HTR-8/SVneo (cell line): Measurements from ENCODE around the gene DAP3.
"Not testable (repeated sequence)": the region's sequence is repeated elsewhere in the genome, so short reads cannot be mapped to it uniquely, and the experiment has no call there.

Experiments used
- DNase-seq: peaks from one replicate; pipeline ENCODE4 v3.0.0; 2011; ENCODE audit warnings: low spot score, mixed read lengths; ENCODE audit not compliant: insufficient read length
- FAIRE-seq: peaks from 2 replicates; lab custom pipeline; 2011; peaks lifted over from hg19 to GRCh38; lab: Jason Lieb, UNC

The DAP3 gene

GRCh38 chr1:155763989-155764388 lies 75.1 kb downstream of the DAP3 start:
- DNase-seq: not testable (repeated sequence)

DNA sequence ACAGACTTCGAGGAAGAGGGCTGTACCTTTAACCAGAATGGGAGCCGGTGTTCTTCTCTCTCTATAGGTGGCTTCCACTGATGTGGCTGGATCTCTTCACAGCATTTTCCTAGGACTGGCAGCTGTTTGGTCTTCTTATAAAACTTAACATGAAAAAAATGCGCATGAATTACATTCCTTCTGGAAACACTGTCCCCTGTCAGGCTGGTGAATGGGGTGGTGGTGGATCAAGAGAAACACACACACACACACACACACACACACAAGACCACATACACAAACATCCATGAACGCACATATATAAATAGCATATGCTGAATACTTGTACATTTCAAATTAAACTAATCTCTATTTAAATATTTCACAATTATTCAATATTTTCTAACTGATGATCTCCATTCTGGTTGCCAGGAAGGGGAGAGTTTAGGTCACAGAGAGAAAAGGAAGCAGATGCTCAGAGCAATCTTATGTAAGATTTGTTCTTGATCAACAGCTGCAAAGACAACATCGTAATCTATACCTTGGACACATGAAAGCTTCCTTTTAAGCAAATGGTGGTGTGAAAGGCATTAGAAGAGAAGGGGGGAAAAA lies 78.6 kb downstream of the DAP3 start:
- DNase-seq, FAIRE-seq: not testable (repeated sequence)

More at GRCh38 chr1:155763989-155764388, 75.1 kb downstream of the DAP3 start:
- FAIRE-seq: not testable (repeated sequence)

DNA sequence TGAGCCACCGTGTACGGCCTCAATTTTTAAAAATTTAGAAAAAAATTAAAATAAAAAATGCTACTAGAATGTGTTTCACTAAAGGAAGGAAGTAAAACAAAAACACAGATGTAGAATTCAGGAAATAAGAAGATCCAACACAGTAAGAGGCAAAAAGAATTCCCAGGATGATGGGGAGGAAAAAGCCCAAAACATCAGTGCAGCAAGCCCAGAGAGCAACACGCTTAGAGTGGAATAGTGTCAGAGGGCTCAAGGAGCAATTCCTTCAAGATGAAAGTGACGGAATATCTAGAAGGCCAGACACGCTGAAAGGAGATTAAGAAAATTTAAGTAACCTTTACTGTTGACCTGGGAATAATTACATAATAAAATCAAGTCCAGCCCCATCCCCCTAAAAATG lies 80.4 kb downstream of the DAP3 start:
- FAIRE-seq (no peak), DNase-seq (no peak)

DNA sequence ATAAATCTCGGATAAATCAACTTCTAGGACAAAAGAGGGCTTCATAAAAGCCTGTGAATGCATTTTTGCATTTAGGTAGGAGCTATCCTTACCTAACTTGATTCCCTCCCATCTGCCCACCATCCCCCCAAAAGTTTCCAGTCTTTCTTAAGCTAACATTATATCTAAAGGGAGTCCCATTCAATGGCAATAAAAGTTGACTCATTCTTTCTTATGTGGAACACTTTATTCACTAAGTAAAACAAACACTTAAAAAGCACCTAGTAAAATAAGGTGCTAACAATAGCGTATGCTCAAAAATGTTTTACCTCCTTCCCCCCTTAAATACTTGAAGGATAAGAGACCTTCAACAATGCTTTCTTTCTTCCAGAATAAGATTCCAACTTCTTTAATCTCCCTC lies 84.3 kb downstream of the DAP3 start:
- DNase-seq (no peak), FAIRE-seq (no peak)

GRCh38 chr1:155776414-155776813 lies 87.5 kb downstream of the DAP3 start:
- no peak for DNase-seq
- FAIRE-seq: no peak

DNA sequence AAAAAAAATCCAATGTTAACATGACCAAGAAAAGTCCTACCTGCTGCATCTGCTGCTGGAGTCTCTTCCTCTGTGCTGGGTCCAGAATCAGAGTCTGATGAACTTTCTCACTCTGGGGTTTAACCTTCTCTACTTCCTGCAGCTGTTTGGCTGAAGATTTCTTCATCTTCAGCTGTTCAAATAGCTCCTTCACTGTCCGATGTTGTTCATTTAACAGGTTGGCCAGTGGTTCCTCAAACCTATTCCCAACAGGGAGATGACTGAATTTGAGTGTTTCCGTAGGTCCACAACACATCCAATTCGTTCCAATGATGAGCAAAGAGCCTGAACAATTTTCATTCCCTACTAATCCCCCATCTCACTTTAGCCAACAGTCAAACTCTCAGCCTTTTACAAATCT lies 88.7 kb downstream of the DAP3 start:
- FAIRE-seq (no peak), DNase-seq (no peak)
